HepG2 (cell line): ENCODE data around the gene MT4. TPM values are rescaled to one million over a fixed set of nuclear protein-coding genes. Genes with fewer than 3 reads are reported as not detected.
A peak's percentile ranks its signal among the peaks of the same experiment; 100 is the strongest.

Experiments used
- ARHGAP35 ChIP-seq: sonication (generic); formaldehyde crosslinking; IDR thresholded peaks from 2 replicates; pipeline ENCODE4 v1.9.0; 2022; ENCODE audit warnings: mild to moderate bottlenecking, inconsistent platforms, moderate library complexity, missing genetic modification reagents, borderline replicate concordance
- ATF7 ChIP-seq, 2 experiments: fragments of 450-650 bp in 1 of 2; sonication (generic) in 1 of 2; formaldehyde crosslinking in 1 of 2; IDR thresholded peaks; 2 replicates each; pipeline versions ENCODE4 v1.4.0 to v1.6.1; 2016 to 2020; ENCODE audit warnings: antibody characterized with exemption in 1 of 2, mild to moderate bottlenecking in 1 of 2, missing genetic modification reagents in 1 of 2
- ELF3 ChIP-seq: IDR thresholded peaks from 2 replicates; pipeline ENCODE4 v1.6.1; 2016; ENCODE audit warnings: missing genetic modification reagents, missing compliant biosample characterization
- GLI4 ChIP-seq: sonication (generic); formaldehyde crosslinking; IDR thresholded peaks from 2 replicates; pipeline ENCODE4 v1.5.1; 2020; ENCODE audit warnings: missing genetic modification reagents, mild to moderate bottlenecking, moderate library complexity, borderline replicate concordance
- GPN1 ChIP-seq: sonication (generic); formaldehyde crosslinking; IDR thresholded peaks from 2 replicates; pipeline ENCODE4 v1.5.1; 2020; ENCODE audit warnings: missing genetic modification reagents, borderline replicate concordance
- HNF4G ChIP-seq, 2 experiments: sonication (generic) in 1 of 2; formaldehyde crosslinking in 1 of 2; IDR thresholded peaks; 2 replicates each; pipeline versions ENCODE4 v1.4.0 to v1.6.1; 2011 to 2020; ENCODE audit warnings: borderline replicate concordance in 2 of 2, low read depth in 2 of 2, mild to moderate bottlenecking in 2 of 2, low read length in 1 of 2, missing genetic modification reagents in 1 of 2, moderate library complexity in 1 of 2
- KDM2A ChIP-seq: sonication (generic); formaldehyde crosslinking; IDR thresholded peaks from 2 replicates; pipeline ENCODE4 v1.4.0; 2020; ENCODE audit warnings: low read depth, missing genetic modification reagents, borderline replicate concordance
- MXD1 ChIP-seq: sonication (generic); formaldehyde crosslinking; IDR thresholded peaks from 2 replicates; pipeline ENCODE4 v1.4.0; 2020; ENCODE audit warnings: mild to moderate bottlenecking, missing genetic modification reagents
- RELA ChIP-seq: sonication (generic); formaldehyde crosslinking; IDR thresholded peaks from 2 replicates; pipeline ENCODE4 v1.4.0; 2020; ENCODE audit warnings: missing genetic modification reagents
- SAFB2 ChIP-seq: sonication (generic); formaldehyde crosslinking; IDR thresholded peaks from 2 replicates; pipeline ENCODE4 v1.5.1; 2020; ENCODE audit warnings: missing genetic modification reagents, low read depth, mild to moderate bottlenecking, borderline replicate concordance
- TOE1 ChIP-seq: sonication (generic); formaldehyde crosslinking; IDR thresholded peaks from 2 replicates; pipeline ENCODE4 v1.4.0; 2020; ENCODE audit warnings: mild to moderate bottlenecking, missing genetic modification reagents
- ZBTB14 ChIP-seq: sonication (generic); formaldehyde crosslinking; IDR thresholded peaks from 2 replicates; pipeline ENCODE4 v1.4.0; 2020; ENCODE audit warnings: missing genetic modification reagents
- ZBTB38 ChIP-seq: sonication (generic); formaldehyde crosslinking; IDR thresholded peaks from 2 replicates; pipeline ENCODE4 v1.5.1; 2020; ENCODE audit warnings: mild to moderate bottlenecking, missing genetic modification reagents
- ZNF407 ChIP-seq: sonication (generic); formaldehyde crosslinking; IDR thresholded peaks from one replicate; pipeline ENCODE4 v1.5.1; 2020; ENCODE audit warnings: mild to moderate bottlenecking, missing genetic modification reagents; ENCODE audit errors: not compliant biosample characterization
- ZNF619 ChIP-seq: sonication (generic); formaldehyde crosslinking; IDR thresholded peaks from 2 replicates; pipeline ENCODE4 v1.4.0; 2020; ENCODE audit warnings: mild to moderate bottlenecking, missing genetic modification reagents
- ZNF709 ChIP-seq: sonication (generic); formaldehyde crosslinking; IDR thresholded peaks from 2 replicates; pipeline ENCODE4 v1.5.0; 2020; ENCODE audit warnings: mild to moderate bottlenecking, missing genetic modification reagents
- ZNF841 ChIP-seq: sonication (generic); formaldehyde crosslinking; IDR thresholded peaks from 2 replicates; pipeline ENCODE4 v1.8.1; 2023; ENCODE audit warnings: missing genetic modification reagents, borderline replicate concordance
- ZSCAN22 ChIP-seq: sonication (generic); formaldehyde crosslinking; IDR thresholded peaks from 2 replicates; pipeline ENCODE4 v1.4.0; 2020; ENCODE audit warnings: mild to moderate bottlenecking, missing genetic modification reagents
- polyA plus RNA-seq, 8 experiments: library from polyadenylated mRNA; depleted of rRNA in 3 of 8; stranded (reverse) in 7 of 8; unstranded in 1 of 8; fragments of >200 nt; fragmentation: Illumina TruSeq in 4 of 8; extraction: Trizol in 4 of 8; gene quantifications; 2 replicates each; pipeline versions ENCODE4 v1.2.1 to v1.2.3, GENCODE V29; 2011 to 2016; ENCODE audit warnings: low read depth in 4 of 8, missing spikeins in 1 of 8, mixed read lengths in 1 of 8; ENCODE audit not compliant: insufficient read depth in 1 of 8
- total RNA-seq, 5 experiments: library from RNA; depleted of rRNA; stranded (reverse); fragments of >200 nt; fragmentation: Illumina TruSeq; extraction: Trizol; gene quantifications; 2 replicates each; pipeline ENCODE4 v1.2.3, GENCODE V29; 2016; ENCODE audit warnings: low read depth in 1 of 5

Gene MT4
- total and polyA plus RNA-seq, 2 of the 13 experiments (the other 11 are each of a cell fraction or from before 2014, with no cell fraction given) = not detected

- TF ChIP-seq ZNF407 (CRISPR knock-in tag) (peak; percentile 97), GLI4 (CRISPR knock-in tag) (0 out of 2 replicates have a peak, but pooled peaks have one; percentile 76), RELA (CRISPR knock-in tag) (no peak), ZNF619 (CRISPR knock-in tag) (no peak), ARHGAP35 (CRISPR knock-in tag) (peak; percentile 81; the same call in 1 of the 2 replicates), ELF3 (CRISPR knock-in tag) (no peak), MXD1 (CRISPR knock-in tag) (peak; percentile 80), GPN1 (CRISPR knock-in tag) (no peak), KDM2A (CRISPR knock-in tag) (peak; percentile 95), ZNF709 (peak; percentile 73; the same call in 1 of the 2 replicates), SAFB2 (CRISPR knock-in tag) (no peak), ZSCAN22 (no peak), ZBTB14 (peak; percentile 40), ZBTB38 (CRISPR knock-in tag) (peak; percentile 92), ZNF841 (CRISPR knock-in tag) (no peak), TOE1 (peak; percentile 28; the same call in 1 of the 2 replicates), ATF7 (IDR thresholded peaks at IDR 0.05) (no peak), ATF7 (CRISPR knock-in tag; IDR thresholded peaks at IDR 0.05) (peak; percentile 43; the same call in 1 of the 2 replicates), HNF4G (IDR thresholded peaks at IDR 0.05; ENCODE audit: borderline replicate concordance, low read depth, low read length) (no peak; the same call in 1 of the 2 replicates), HNF4G (CRISPR knock-in tag; IDR thresholded peaks at IDR 0.05; ENCODE audit: borderline replicate concordance, low read depth) (0 out of 2 replicates have a peak, but pooled peaks have one; percentile 26)
Measured at GRCh38 chr16:56519459-56520250, 45.2 kb upstream of the MT4 start, which contains the start of gene BBS2 (continued).
